ENCODE measurements around the gene PEAK1.
"Not testable (repeated sequence)": the region's sequence is repeated elsewhere in the genome, so short reads cannot be mapped to it uniquely, and the experiment has no call there.

PEAK1 gene

GRCh38 chr15:77291107-77291506 is 128.8 kb downstream of the PEAK1 start:
- DNase-seq (ENCODE audit: low read depth, low spot score) = no peak
- no peak overlapping the region for H3K4me3 ChIP-seq (ENCODE audit: low read depth, low read length)
- in situ Hi-C loops (cut with HindIII; ENCODE audit: low sequenced_read_pairs) = no loop called here
- TF ChIP-seq CTCF (IDR thresholded peaks at IDR 0.05; ENCODE audit: low read depth, low read length) = no peak

DNA sequence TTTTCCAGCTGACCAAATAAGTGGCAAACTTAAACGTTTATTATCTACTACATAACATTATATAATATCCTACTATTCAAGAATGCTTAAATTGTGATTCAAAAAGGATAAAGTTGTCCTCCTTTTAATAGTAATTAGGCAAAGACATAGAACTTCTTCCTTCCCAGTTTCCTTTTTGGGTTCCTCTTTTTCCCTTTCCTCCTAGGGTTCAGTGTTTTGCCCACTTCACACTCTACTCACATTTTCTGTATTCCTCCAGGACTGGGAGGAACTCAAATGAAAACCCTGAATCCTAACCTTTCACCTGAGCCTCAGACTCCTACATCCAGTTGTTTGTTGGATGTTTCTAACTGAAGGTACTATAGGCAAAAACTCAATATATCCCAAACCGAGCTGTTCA is 132.5 kb downstream of the PEAK1 start:
- no peak for TF ChIP-seq CTCF (IDR thresholded peaks at IDR 0.05; ENCODE audit: low read depth, low read length)
- no peak for DNase-seq (ENCODE audit: low read depth, low spot score)
- in situ Hi-C loops (cut with HindIII; ENCODE audit: low sequenced_read_pairs) = no loop called here
- H3K4me3 ChIP-seq (ENCODE audit: low read depth, low read length) = no peak overlapping the region

DNA sequence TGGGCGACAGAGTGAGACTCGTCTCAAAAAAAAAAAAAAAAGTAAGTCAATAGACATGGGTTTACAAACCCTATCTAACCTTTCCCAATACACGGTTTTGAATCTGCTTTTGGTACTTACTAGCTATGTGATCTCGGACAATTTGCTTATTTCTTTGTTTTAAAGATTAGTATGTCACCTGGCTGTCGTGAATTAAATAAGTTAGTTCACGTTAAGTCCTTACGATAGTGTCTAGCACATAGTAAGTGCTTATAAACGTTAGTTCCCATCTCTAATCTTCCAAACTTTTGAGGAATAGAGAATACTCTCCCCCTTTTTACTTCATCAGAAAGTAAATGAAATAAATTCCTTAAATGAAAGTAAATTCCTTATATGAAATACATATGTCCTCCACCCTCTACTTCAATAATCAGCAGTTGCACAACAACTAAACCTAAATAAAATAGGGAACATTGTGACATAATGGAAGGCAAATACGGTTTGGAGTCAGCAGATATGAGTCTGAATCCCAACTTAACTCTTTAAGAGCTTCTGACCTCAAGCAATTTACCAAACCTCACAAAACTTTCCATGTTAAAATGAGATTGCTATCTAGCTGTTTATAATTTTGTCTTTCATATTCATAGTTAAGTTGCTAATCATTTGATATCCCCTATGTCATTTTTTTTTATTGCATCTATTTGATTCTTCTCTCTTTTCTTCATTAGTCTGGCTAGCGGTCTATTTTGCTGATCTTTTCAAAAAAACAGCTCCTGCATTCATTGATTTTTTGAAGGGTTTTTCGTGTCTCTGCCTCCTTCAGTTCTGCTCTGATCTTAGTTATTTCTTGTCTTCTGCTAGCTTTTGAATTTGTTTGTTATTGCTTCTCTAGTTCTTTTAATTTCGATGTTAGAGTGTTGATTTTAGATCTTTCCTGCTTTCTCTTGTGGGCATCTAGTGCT is 134.6 kb downstream of the PEAK1 start:
- no peak for TF ChIP-seq CTCF (IDR thresholded peaks at IDR 0.05; ENCODE audit: low read depth, low read length)
- no peak for DNase-seq (ENCODE audit: low read depth, low spot score)
- H3K4me3 ChIP-seq (ENCODE audit: low read depth, low read length) = no peak overlapping the region
- in situ Hi-C loops (cut with HindIII; ENCODE audit: low sequenced_read_pairs) = no loop called here

DNA sequence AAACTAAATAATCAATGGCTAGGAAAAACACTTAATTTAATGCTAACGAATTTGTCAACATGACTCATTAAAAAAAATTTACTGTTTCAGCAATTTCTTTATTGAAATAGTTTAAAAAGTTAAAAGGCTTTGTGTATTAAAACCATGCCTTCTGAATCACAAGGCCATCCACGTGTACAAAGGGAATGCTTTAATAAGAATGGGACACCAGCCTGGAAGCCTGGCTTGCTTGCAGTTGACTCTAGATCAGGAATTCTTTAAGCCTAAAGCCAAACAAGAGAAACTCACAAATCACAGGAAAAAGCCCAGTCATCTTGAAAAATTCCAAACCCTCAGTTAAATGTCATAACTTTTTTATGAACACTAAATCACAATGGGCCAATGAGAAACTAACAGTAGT is 137.6 kb downstream of the PEAK1 start:
- no peak for TF ChIP-seq CTCF (IDR thresholded peaks at IDR 0.05; ENCODE audit: low read depth, low read length)
- H3K4me3 ChIP-seq (ENCODE audit: low read depth, low read length) = no peak overlapping the region
- peak; percentile 35 for DNase-seq (ENCODE audit: low read depth, low spot score)
- in situ Hi-C loops (cut with HindIII; ENCODE audit: low sequenced_read_pairs) = no loop called here

GRCh38 chr15:77276943-77277342 is 143.0 kb downstream of the PEAK1 start:
- no peak for DNase-seq (ENCODE audit: low read depth, low spot score)
- TF ChIP-seq CTCF (IDR thresholded peaks at IDR 0.05; ENCODE audit: low read depth, low read length) = no peak
- in situ Hi-C loops (cut with HindIII; ENCODE audit: low sequenced_read_pairs) = no loop called here
- no peak overlapping the region for H3K4me3 ChIP-seq (ENCODE audit: low read depth, low read length)

GRCh38 chr15:77276096-77276495 is 143.8 kb downstream of the PEAK1 start:
- no peak for TF ChIP-seq CTCF (IDR thresholded peaks at IDR 0.05; ENCODE audit: low read depth, low read length)
- no peak for DNase-seq (ENCODE audit: low read depth, low spot score)
- H3K4me3 ChIP-seq (ENCODE audit: low read depth, low read length) = no peak overlapping the region
- in situ Hi-C loops (cut with HindIII; ENCODE audit: low sequenced_read_pairs) = no loop called here

GRCh38 chr15:77273136-77273535 is 146.8 kb downstream of the PEAK1 start:
- H3K4me3 ChIP-seq (ENCODE audit: low read depth, low read length); DNase-seq (ENCODE audit: low read depth, low spot score); in situ Hi-C loops (cut with HindIII; ENCODE audit: low sequenced_read_pairs): not testable (repeated sequence)

Measured in astrocyte of the spinal cord (primary cell).